HEK293 (cell line): ENCODE data around the gene LNPK.

ENCODE experiments used
- CTCF ChIA-PET: fragments of 350-600 bp; formaldehyde crosslinking; extraction: SDS; loops from one replicate; lab custom pipeline; 2021; ENCODE audit warnings: antibody characterized with exemption; lab: Yijun Ruan, JAX
- POLR2A ChIA-PET: fragments of 300-600 bp; formaldehyde crosslinking; extraction: SDS; loops from one replicate; lab custom pipeline; 2020; ENCODE audit warnings: antibody characterized with exemption, inconsistent platforms; lab: Yijun Ruan, JAX
- H3K27ac ChIP-seq: fragments of 200-500 bp; sonication (Bioruptor generic); 2 replicates; pipeline ENCODE4 v1.5.1; 2014; ENCODE audit warnings: low read depth, low read length, control low read depth, inconsistent platforms; ENCODE audit errors: extremely low read depth
- H3K36me3 ChIP-seq, 2 experiments: fragments of 200-500 bp in 1 of 2; sonication (Bioruptor generic) in 1 of 2; 1 replicate in 1 of 2; 2 replicates in 1 of 2; pipeline ENCODE4 v1.5.1; 2014 to 2017; ENCODE audit warnings: inconsistent platforms in 2 of 2, low read length in 2 of 2; ENCODE audit not compliant: control insufficient read depth in 2 of 2, insufficient read depth in 1 of 2
- H3K4me1 ChIP-seq: fragments of 200-500 bp; sonication (Bioruptor generic); 2 replicates; pipeline ENCODE4 v1.5.1; 2014; ENCODE audit warnings: mild to moderate bottlenecking, low read length, inconsistent platforms; ENCODE audit not compliant: control insufficient read depth, insufficient read depth
- H3K4me3 ChIP-seq: 2 replicates; pipeline ENCODE4 v1.5.1; 2011; ENCODE audit warnings: low read depth, mild to moderate bottlenecking, control low read depth, low read length, moderate library complexity
- H3K9me3 ChIP-seq: fragments of 200-500 bp; sonication (Bioruptor generic); 2 replicates; pipeline ENCODE4 v1.5.1; 2014; ENCODE audit warnings: low read depth, low read length, inconsistent platforms; ENCODE audit not compliant: control insufficient read depth, insufficient read depth
- HOXA7 ChIP-seq: sonication (generic); formaldehyde crosslinking; IDR thresholded peaks from 2 replicates; pipeline ENCODE4 v1.8.1; 2022; ENCODE audit warnings: missing genetic modification reagents, borderline replicate concordance
- SP3 ChIP-seq: fragments of 450-650 bp; formaldehyde crosslinking; IDR thresholded peaks from 2 replicates; pipeline ENCODE4 v1.5.1; 2016; ENCODE audit warnings: missing biosample characterization, missing genetic modification characterization
- WT1 ChIP-seq: fragments of 450-650 bp; formaldehyde crosslinking; IDR thresholded peaks from 2 replicates; pipeline ENCODE4 v1.5.1; 2016; ENCODE audit warnings: missing biosample characterization, missing genetic modification characterization
- YY1 ChIP-seq: fragments of 450-650 bp; formaldehyde crosslinking; IDR thresholded peaks from 2 replicates; pipeline ENCODE4 v1.5.1; 2018; ENCODE audit warnings: missing biosample characterization, missing genetic modification characterization
- ZEB2 ChIP-seq: fragments of 450-650 bp; formaldehyde crosslinking; IDR thresholded peaks from 2 replicates; pipeline ENCODE4 v1.5.1; 2016; ENCODE audit warnings: missing biosample characterization, missing genetic modification characterization
- ZFP37 ChIP-seq: fragments of 450-650 bp; formaldehyde crosslinking; IDR thresholded peaks from 2 replicates; pipeline ENCODE4 v1.5.1; 2016; ENCODE audit warnings: missing biosample characterization, missing genetic modification characterization
- ZFP69B ChIP-seq: fragments of 450-650 bp; formaldehyde crosslinking; IDR thresholded peaks from 2 replicates; pipeline ENCODE4 v1.5.1; 2016; ENCODE audit warnings: missing biosample characterization, missing genetic modification characterization
- ZIC2 ChIP-seq: fragments of 450-650 bp; formaldehyde crosslinking; IDR thresholded peaks from 2 replicates; pipeline ENCODE4 v1.5.1; 2016; ENCODE audit warnings: missing biosample characterization, missing genetic modification characterization
- ZNF112 ChIP-seq: fragments of 450-650 bp; formaldehyde crosslinking; IDR thresholded peaks from 2 replicates; pipeline ENCODE4 v1.5.0; 2017; ENCODE audit warnings: missing biosample characterization, missing genetic modification characterization
- ZNF16 ChIP-seq: fragments of 450-650 bp; formaldehyde crosslinking; IDR thresholded peaks from 2 replicates; pipeline ENCODE4 v1.5.1; 2016; ENCODE audit warnings: low read depth, missing biosample characterization, missing genetic modification characterization
- ZNF184 ChIP-seq: fragments of 450-650 bp; IDR thresholded peaks from 2 replicates; pipeline ENCODE4 v1.5.1; 2018; ENCODE audit warnings: missing biosample characterization, mild to moderate bottlenecking, missing genetic modification characterization
- ZNF202 ChIP-seq: fragments of 450-650 bp; formaldehyde crosslinking; IDR thresholded peaks from 2 replicates; pipeline ENCODE4 v1.5.1; 2016; ENCODE audit warnings: missing biosample characterization, missing genetic modification characterization, borderline replicate concordance
- ZNF239 ChIP-seq: fragments of 450-650 bp; formaldehyde crosslinking; IDR thresholded peaks from 2 replicates; pipeline ENCODE4 v1.5.1; 2016; ENCODE audit warnings: missing biosample characterization, missing genetic modification characterization
- ZNF37A ChIP-seq: fragments of 450-650 bp; IDR thresholded peaks from 2 replicates; pipeline ENCODE4 v1.5.1; 2018; ENCODE audit warnings: missing biosample characterization, missing genetic modification characterization
- ZNF571 ChIP-seq: fragments of 450-650 bp; formaldehyde crosslinking; IDR thresholded peaks from 2 replicates; pipeline ENCODE4 v1.5.0; 2017; ENCODE audit warnings: missing biosample characterization, missing genetic modification characterization
- ZNF623 ChIP-seq: fragments of 450-650 bp; formaldehyde crosslinking; IDR thresholded peaks from 2 replicates; pipeline ENCODE4 v1.5.1; 2016; ENCODE audit warnings: missing biosample characterization, missing genetic modification characterization
- ZNF658 ChIP-seq: fragments of 450-650 bp; formaldehyde crosslinking; IDR thresholded peaks from 2 replicates; pipeline ENCODE4; 2016; ENCODE audit warnings: missing biosample characterization, missing genetic modification characterization
- ZNF677 ChIP-seq: fragments of 450-650 bp; IDR thresholded peaks from 2 replicates; pipeline ENCODE4 v1.5.0; 2018; ENCODE audit warnings: missing biosample characterization, mild to moderate bottlenecking, missing genetic modification characterization, moderate library complexity
- ZNF707 ChIP-seq: fragments of 450-650 bp; formaldehyde crosslinking; IDR thresholded peaks from 2 replicates; pipeline ENCODE4 v1.5.1; 2016; ENCODE audit warnings: missing biosample characterization, missing genetic modification characterization
- ZNF768 ChIP-seq: fragments of 450-650 bp; formaldehyde crosslinking; IDR thresholded peaks from 2 replicates; pipeline ENCODE4 v1.5.1; 2018; ENCODE audit warnings: missing biosample characterization, mild to moderate bottlenecking, missing genetic modification characterization
- ZXDB ChIP-seq: fragments of 450-650 bp; formaldehyde crosslinking; IDR thresholded peaks from 2 replicates; pipeline ENCODE4 v1.5.1; 2016; ENCODE audit warnings: missing biosample characterization, missing genetic modification characterization
- TF ChIP-seq, protein P1 (sequence below): fragments of 450-650 bp; formaldehyde crosslinking; IDR thresholded peaks from 2 replicates; pipeline ENCODE4 v1.5.1; 2016; ENCODE audit warnings: missing biosample characterization, missing genetic modification characterization, borderline replicate concordance
- TF ChIP-seq, protein P2 (sequence below): fragments of 450-650 bp; formaldehyde crosslinking; conservative IDR thresholded peaks from 2 replicates; pipeline ENCODE4 v1.5.1; 2016; ENCODE audit warnings: low read depth, missing biosample characterization, missing genetic modification characterization
- TF ChIP-seq, protein P3 (sequence below): fragments of 450-650 bp; formaldehyde crosslinking; IDR thresholded peaks from 2 replicates; pipeline ENCODE4 v1.5.1; 2016; ENCODE audit warnings: missing biosample characterization, missing genetic modification characterization
- TF ChIP-seq, protein P4 (sequence below): fragments of 450-650 bp; formaldehyde crosslinking; IDR thresholded peaks from 2 replicates; pipeline ENCODE4 v1.5.1; 2016; ENCODE audit warnings: missing biosample characterization, missing genetic modification characterization

Gene LNPK

DNA sequence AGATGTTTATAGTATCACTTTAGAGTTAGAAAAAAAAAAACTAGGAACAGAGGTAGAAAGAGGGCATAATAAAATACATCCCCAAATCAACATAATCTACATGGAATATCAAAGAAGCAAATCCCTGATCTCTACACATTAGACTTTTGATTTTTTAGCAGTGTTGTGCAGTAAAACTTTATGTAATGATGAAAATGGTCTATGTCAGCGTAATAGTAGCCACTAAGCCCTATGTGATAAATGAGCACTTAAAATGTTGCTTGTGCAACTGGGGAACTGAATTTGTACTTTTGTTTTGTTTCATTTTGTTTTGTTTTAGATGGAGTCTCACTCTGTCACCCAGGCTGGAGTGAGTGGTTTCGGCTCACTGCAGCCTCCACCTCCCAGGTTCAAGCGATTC lies 36.3 kb downstream of the LNPK start:
- ChIA-PET CTCF (no interaction called here), POLR2A (no interaction called here)
- TF ChIP-seq ZIC2 (tag by site-specific recombination), result no peak
- no peak for TF ChIP-seq ZNF112 (tag by site-specific recombination)
- no peak for TF ChIP-seq ZNF37A
- no peak for TF ChIP-seq ZNF16 (tag by site-specific recombination)
- TF ChIP-seq ZNF707 (tag by site-specific recombination), result no peak
- TF ChIP-seq HOXA7 (CRISPR knock-in tag), result no peak
- no peak for TF ChIP-seq WT1
- TF ChIP-seq, protein P1, sequence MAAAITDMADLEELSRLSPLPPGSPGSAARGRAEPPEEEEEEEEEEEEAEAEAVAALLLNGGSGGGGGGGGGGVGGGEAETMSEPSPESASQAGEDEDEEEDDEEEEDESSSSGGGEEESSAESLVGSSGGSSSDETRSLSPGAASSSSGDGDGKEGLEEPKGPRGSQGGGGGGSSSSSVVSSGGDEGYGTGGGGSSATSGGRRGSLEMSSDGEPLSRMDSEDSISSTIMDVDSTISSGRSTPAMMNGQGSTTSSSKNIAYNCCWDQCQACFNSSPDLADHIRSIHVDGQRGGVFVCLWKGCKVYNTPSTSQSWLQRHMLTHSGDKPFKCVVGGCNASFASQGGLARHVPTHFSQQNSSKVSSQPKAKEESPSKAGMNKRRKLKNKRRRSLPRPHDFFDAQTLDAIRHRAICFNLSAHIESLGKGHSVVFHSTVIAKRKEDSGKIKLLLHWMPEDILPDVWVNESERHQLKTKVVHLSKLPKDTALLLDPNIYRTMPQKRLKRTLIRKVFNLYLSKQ, result no peak
- no peak for TF ChIP-seq ZNF239 (tag by site-specific recombination)
- TF ChIP-seq ZFP37 (tag by site-specific recombination), result no peak
- no peak for TF ChIP-seq SP3 (tag by site-specific recombination)
- no peak for TF ChIP-seq ZNF202 (tag by site-specific recombination)
- TF ChIP-seq ZNF768 (tag by site-specific recombination), result no peak
- TF ChIP-seq ZNF571 (tag by site-specific recombination), result no peak
- TF ChIP-seq, protein P2, sequence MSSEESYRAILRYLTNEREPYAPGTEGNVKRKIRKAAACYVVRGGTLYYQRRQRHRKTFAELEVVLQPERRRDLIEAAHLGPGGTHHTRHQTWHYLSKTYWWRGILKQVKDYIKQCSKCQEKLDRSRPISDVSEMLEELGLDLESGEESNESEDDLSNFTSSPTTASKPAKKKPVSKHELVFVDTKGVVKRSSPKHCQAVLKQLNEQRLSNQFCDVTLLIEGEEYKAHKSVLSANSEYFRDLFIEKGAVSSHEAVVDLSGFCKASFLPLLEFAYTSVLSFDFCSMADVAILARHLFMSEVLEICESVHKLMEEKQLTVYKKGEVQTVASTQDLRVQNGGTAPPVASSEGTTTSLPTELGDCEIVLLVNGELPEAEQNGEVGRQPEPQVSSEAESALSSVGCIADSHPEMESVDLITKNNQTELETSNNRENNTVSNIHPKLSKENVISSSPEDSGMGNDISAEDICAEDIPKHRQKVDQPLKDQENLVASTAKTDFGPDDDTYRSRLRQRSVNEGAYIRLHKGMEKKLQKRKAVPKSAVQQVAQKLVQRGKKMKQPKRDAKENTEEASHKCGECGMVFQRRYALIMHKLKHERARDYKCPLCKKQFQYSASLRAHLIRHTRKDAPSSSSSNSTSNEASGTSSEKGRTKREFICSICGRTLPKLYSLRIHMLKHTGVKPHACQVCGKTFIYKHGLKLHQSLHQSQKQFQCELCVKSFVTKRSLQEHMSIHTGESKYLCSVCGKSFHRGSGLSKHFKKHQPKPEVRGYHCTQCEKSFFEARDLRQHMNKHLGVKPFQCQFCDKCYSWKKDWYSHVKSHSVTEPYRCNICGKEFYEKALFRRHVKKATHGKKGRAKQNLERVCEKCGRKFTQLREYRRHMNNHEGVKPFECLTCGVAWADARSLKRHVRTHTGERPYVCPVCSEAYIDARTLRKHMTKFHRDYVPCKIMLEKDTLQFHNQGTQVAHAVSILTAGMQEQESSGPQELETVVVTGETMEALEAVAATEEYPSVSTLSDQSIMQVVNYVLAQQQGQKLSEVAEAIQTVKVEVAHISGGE (tag by site-specific recombination), result no peak
- TF ChIP-seq, protein P3, sequence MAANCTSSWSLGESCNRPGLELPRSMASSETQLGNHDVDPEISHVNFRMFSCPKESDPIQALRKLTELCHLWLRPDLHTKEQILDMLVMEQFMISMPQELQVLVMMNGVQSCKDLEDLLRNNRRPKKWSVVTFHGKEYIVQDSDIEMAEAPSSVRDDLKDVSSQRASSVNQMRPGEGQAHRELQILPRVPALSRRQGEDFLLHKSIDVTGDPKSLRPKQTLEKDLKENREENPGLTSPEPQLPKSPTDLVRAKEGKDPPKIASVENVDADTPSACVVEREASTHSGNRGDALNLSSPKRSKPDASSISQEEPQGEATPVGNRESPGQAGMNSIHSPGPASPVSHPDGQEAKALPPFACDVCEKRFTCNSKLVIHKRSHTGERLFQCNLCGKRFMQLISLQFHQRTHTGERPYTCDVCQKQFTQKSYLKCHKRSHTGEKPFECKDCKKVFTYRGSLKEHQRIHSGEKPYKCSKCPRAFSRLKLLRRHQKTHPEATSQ (tag by site-specific recombination), result no peak
- TF ChIP-seq ZFP69B, result no peak
- no peak for TF ChIP-seq ZNF658
- TF ChIP-seq YY1 (tag by site-specific recombination), result no peak
- TF ChIP-seq ZEB2, result no peak
- H3K36me3 ChIP-seq, result peaks cover 5 to 8% of the 10 kb centered on the region in 2 experiments; a peak in 2 of 3 replicates
- no peak overlapping the region for H3K4me3 ChIP-seq
- no peak overlapping the region for H3K27ac ChIP-seq
- H3K4me1 ChIP-seq, result no peaks in the 10 kb centered on the region
- no peaks in the 10 kb centered on the region for H3K9me3 ChIP-seq

DNA sequence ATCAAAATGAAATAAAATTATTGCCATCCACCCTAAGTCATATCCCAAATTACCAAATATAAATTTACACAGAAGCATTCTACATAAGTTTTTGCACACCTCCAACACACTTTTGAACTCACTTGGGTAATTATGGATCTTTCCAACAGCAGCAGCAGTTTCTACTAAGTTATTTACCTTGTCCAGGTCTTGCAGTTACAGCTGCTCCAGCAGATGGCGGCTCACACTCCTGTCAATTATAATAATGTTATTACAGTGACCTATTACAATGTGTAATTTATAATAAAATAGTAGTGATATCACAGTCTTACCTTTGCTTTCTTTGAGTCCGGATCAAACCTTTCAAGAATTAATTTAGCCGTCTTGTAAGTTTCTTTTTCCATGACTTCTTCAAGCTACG lies 37.9 kb downstream of the LNPK start:
- Histone ChIP-seq H3K27ac (no peak overlapping the region), H3K9me3 (no peaks in the 10 kb centered on the region), H3K4me1 (no peaks in the 10 kb centered on the region), H3K4me3 (no peak overlapping the region), H3K36me3 (peaks cover 2 to 5% of the 10 kb centered on the region in 2 experiments; a peak in 2 of 3 replicates)
- CTCF ChIA-PET, result interaction anchor here (0.7 to 0.9 kb wide), 2 partner anchors 14 to 94 kb away, joined by 3 read pairs; no protein-coding TSS in a partner anchor
- POLR2A ChIA-PET, result no interaction called here
- no peak for TF ChIP-seq ZNF677 (tag by site-specific recombination)
- no peak for TF ChIP-seq ZNF623 (tag by site-specific recombination)
- TF ChIP-seq ZXDB (tag by site-specific recombination), result no peak
- TF ChIP-seq ZNF707 (tag by site-specific recombination), result no peak
- TF ChIP-seq, protein P4, sequence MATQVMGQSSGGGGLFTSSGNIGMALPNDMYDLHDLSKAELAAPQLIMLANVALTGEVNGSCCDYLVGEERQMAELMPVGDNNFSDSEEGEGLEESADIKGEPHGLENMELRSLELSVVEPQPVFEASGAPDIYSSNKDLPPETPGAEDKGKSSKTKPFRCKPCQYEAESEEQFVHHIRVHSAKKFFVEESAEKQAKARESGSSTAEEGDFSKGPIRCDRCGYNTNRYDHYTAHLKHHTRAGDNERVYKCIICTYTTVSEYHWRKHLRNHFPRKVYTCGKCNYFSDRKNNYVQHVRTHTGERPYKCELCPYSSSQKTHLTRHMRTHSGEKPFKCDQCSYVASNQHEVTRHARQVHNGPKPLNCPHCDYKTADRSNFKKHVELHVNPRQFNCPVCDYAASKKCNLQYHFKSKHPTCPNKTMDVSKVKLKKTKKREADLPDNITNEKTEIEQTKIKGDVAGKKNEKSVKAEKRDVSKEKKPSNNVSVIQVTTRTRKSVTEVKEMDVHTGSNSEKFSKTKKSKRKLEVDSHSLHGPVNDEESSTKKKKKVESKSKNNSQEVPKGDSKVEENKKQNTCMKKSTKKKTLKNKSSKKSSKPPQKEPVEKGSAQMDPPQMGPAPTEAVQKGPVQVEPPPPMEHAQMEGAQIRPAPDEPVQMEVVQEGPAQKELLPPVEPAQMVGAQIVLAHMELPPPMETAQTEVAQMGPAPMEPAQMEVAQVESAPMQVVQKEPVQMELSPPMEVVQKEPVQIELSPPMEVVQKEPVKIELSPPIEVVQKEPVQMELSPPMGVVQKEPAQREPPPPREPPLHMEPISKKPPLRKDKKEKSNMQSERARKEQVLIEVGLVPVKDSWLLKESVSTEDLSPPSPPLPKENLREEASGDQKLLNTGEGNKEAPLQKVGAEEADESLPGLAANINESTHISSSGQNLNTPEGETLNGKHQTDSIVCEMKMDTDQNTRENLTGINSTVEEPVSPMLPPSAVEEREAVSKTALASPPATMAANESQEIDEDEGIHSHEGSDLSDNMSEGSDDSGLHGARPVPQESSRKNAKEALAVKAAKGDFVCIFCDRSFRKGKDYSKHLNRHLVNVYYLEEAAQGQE (tag by site-specific recombination), result no peak
- TF ChIP-seq, protein P3 (tag by site-specific recombination), result no peak
- TF ChIP-seq ZNF184 (tag by site-specific recombination), result no peak
